ENCODE measurements around the gene TRAFD1.

The TRAFD1 gene

GRCh38 chr12:112190231-112191025, 65.1 kb downstream of the TRAFD1 start:
- H3K4me3 ChIP-seq (ENCODE audit: low read length in 2 of 2): no peak overlapping the region
- no peaks in the 10 kb centered on the region for H3K27me3 ChIP-seq (ENCODE audit: control insufficient read depth in 2 of 2, insufficient read depth in 2 of 2, low read length in 2 of 2)
- H3K9ac ChIP-seq (ENCODE audit: low read depth in 1 of 2, low read length in 2 of 2): no peak overlapping the region
- no peaks in the 10 kb centered on the region for H3K4me1 ChIP-seq (ENCODE audit: control insufficient read depth in 2 of 2, insufficient read depth in 2 of 2, low read length in 2 of 2)
- H3K36me3 ChIP-seq (ENCODE audit: control insufficient read depth in 2 of 2, insufficient read depth in 2 of 2, low read length in 2 of 2): peaks cover 54 to 61% of the 10 kb centered on the region in 2 donors
- no peaks in the 10 kb centered on the region for H3K9me3 ChIP-seq (ENCODE audit: control insufficient read depth in 2 of 2, low read length in 2 of 2)
- H3K27ac ChIP-seq (ENCODE audit: low read depth in 2 of 2, low read length in 2 of 2): no peak overlapping the region

- no peaks in the 10 kb centered on the region for H3K9me3 ChIP-seq (ENCODE audit: control insufficient read depth in 2 of 2, low read length in 2 of 2)
- no peaks in the 10 kb centered on the region for H3K27me3 ChIP-seq (ENCODE audit: control insufficient read depth in 2 of 2, insufficient read depth in 2 of 2, low read length in 2 of 2)
- H3K36me3 ChIP-seq (ENCODE audit: control insufficient read depth in 2 of 2, insufficient read depth in 2 of 2, low read length in 2 of 2): peaks cover 59 to 61% of the 10 kb centered on the region in 2 donors
- H3K4me1 ChIP-seq (ENCODE audit: control insufficient read depth in 2 of 2, insufficient read depth in 2 of 2, low read length in 2 of 2): no peaks in the 10 kb centered on the region
- H3K9ac ChIP-seq (ENCODE audit: low read depth in 1 of 2, low read length in 2 of 2): no peak overlapping the region
- no peak overlapping the region for H3K4me3 ChIP-seq (ENCODE audit: low read length in 2 of 2)
- no peak overlapping the region for H3K27ac ChIP-seq (ENCODE audit: low read depth in 2 of 2, low read length in 2 of 2)
These were observed 65.8 kb downstream of the TRAFD1 start for GRCh38 chr12:112191201-112191600.

GRCh38 chr12:112191840-112192321, 66.5 kb downstream of the TRAFD1 start:
- no peak overlapping the region for H3K9ac ChIP-seq (ENCODE audit: low read depth in 1 of 2, low read length in 2 of 2)
- H3K9me3 ChIP-seq (ENCODE audit: control insufficient read depth in 2 of 2, low read length in 2 of 2): no peaks in the 10 kb centered on the region
- no peak overlapping the region for H3K27ac ChIP-seq (ENCODE audit: low read depth in 2 of 2, low read length in 2 of 2)
- H3K4me3 ChIP-seq (ENCODE audit: low read length in 2 of 2): no peak overlapping the region
- peaks cover 59 to 61% of the 10 kb centered on the region in 2 donors for H3K36me3 ChIP-seq (ENCODE audit: control insufficient read depth in 2 of 2, insufficient read depth in 2 of 2, low read length in 2 of 2)
- H3K4me1 ChIP-seq (ENCODE audit: control insufficient read depth in 2 of 2, insufficient read depth in 2 of 2, low read length in 2 of 2): no peaks in the 10 kb centered on the region
- no peaks in the 10 kb centered on the region for H3K27me3 ChIP-seq (ENCODE audit: control insufficient read depth in 2 of 2, insufficient read depth in 2 of 2, low read length in 2 of 2)

- no peaks in the 10 kb centered on the region for H3K4me1 ChIP-seq (ENCODE audit: control insufficient read depth in 2 of 2, insufficient read depth in 2 of 2, low read length in 2 of 2)
- no peak overlapping the region for H3K27ac ChIP-seq (ENCODE audit: low read depth in 2 of 2, low read length in 2 of 2)
- H3K9me3 ChIP-seq (ENCODE audit: control insufficient read depth in 2 of 2, low read length in 2 of 2): no peaks in the 10 kb centered on the region
- H3K9ac ChIP-seq (ENCODE audit: low read depth in 1 of 2, low read length in 2 of 2): no peak overlapping the region
- H3K4me3 ChIP-seq (ENCODE audit: low read length in 2 of 2): no peak overlapping the region
- H3K36me3 ChIP-seq (ENCODE audit: control insufficient read depth in 2 of 2, insufficient read depth in 2 of 2, low read length in 2 of 2): peaks cover 63 to 64% of the 10 kb centered on the region in 2 donors
- H3K27me3 ChIP-seq (ENCODE audit: control insufficient read depth in 2 of 2, insufficient read depth in 2 of 2, low read length in 2 of 2): no peaks in the 10 kb centered on the region
These were observed 67.1 kb downstream of the TRAFD1 start for GRCh38 chr12:112192475-112192874.

- Histone ChIP-seq H3K36me3 (ENCODE audit: control insufficient read depth in 2 of 2, insufficient read depth in 2 of 2, low read length in 2 of 2) (peaks cover 66 to 69% of the 10 kb centered on the region in 2 donors), H3K9me3 (ENCODE audit: control insufficient read depth in 2 of 2, low read length in 2 of 2) (no peaks in the 10 kb centered on the region), H3K4me3 (ENCODE audit: low read length in 2 of 2) (no peak overlapping the region), H3K4me1 (ENCODE audit: control insufficient read depth in 2 of 2, insufficient read depth in 2 of 2, low read length in 2 of 2) (no peaks in the 10 kb centered on the region), H3K9ac (ENCODE audit: low read depth in 1 of 2, low read length in 2 of 2) (no peak overlapping the region), H3K27me3 (ENCODE audit: control insufficient read depth in 2 of 2, insufficient read depth in 2 of 2, low read length in 2 of 2) (no peaks in the 10 kb centered on the region), H3K27ac (ENCODE audit: low read depth in 2 of 2, low read length in 2 of 2) (no peak overlapping the region)
These were observed 69.4 kb downstream of the TRAFD1 start for GRCh38 chr12:112194601-112195247.

GRCh38 chr12:112196196-112196875, 71.0 kb downstream of the TRAFD1 start:
- Histone ChIP-seq H3K9ac (ENCODE audit: low read depth in 1 of 2, low read length in 2 of 2) (no peak overlapping the region), H3K27ac (ENCODE audit: low read depth in 2 of 2, low read length in 2 of 2) (no peak overlapping the region), H3K27me3 (ENCODE audit: control insufficient read depth in 2 of 2, insufficient read depth in 2 of 2, low read length in 2 of 2) (no peaks in the 10 kb centered on the region), H3K9me3 (ENCODE audit: control insufficient read depth in 2 of 2, low read length in 2 of 2) (no peaks in the 10 kb centered on the region), H3K4me3 (ENCODE audit: low read length in 2 of 2) (no peak overlapping the region), H3K4me1 (ENCODE audit: control insufficient read depth in 2 of 2, insufficient read depth in 2 of 2, low read length in 2 of 2) (no peaks in the 10 kb centered on the region), H3K36me3 (ENCODE audit: control insufficient read depth in 2 of 2, insufficient read depth in 2 of 2, low read length in 2 of 2) (peaks cover 68 to 73% of the 10 kb centered on the region in 2 donors)

GRCh38 chr12:112198120-112198733, 72.9 kb downstream of the TRAFD1 start:
- no peaks in the 10 kb centered on the region for H3K9me3 ChIP-seq (ENCODE audit: control insufficient read depth in 2 of 2, low read length in 2 of 2)
- H3K4me1 ChIP-seq (ENCODE audit: control insufficient read depth in 2 of 2, insufficient read depth in 2 of 2, low read length in 2 of 2): no peaks in the 10 kb centered on the region

GRCh38 chr12:112199136-112199535, 73.8 kb downstream of the TRAFD1 start:
- H3K4me1 ChIP-seq (ENCODE audit: control insufficient read depth in 2 of 2, insufficient read depth in 2 of 2, low read length in 2 of 2): no peaks in the 10 kb centered on the region
- H3K27me3 ChIP-seq (ENCODE audit: control insufficient read depth in 2 of 2, insufficient read depth in 2 of 2, low read length in 2 of 2): no peaks in the 10 kb centered on the region
- no peak overlapping the region for H3K27ac ChIP-seq (ENCODE audit: low read depth in 2 of 2, low read length in 2 of 2)
- H3K4me3 ChIP-seq (ENCODE audit: low read length in 2 of 2): no peak overlapping the region
- H3K36me3 ChIP-seq (ENCODE audit: control insufficient read depth in 2 of 2, insufficient read depth in 2 of 2, low read length in 2 of 2): peaks cover 56 to 60% of the 10 kb centered on the region in 2 donors
- H3K9ac ChIP-seq (ENCODE audit: low read depth in 1 of 2, low read length in 2 of 2): no peak overlapping the region
- H3K9me3 ChIP-seq (ENCODE audit: control insufficient read depth in 2 of 2, low read length in 2 of 2): no peaks in the 10 kb centered on the region

More at GRCh38 chr12:112198120-112198733, 72.9 kb downstream of the TRAFD1 start:
- peaks cover 57 to 64% of the 10 kb centered on the region in 2 donors for H3K36me3 ChIP-seq (ENCODE audit: control insufficient read depth in 2 of 2, insufficient read depth in 2 of 2, low read length in 2 of 2)
- no peak overlapping the region for H3K9ac ChIP-seq (ENCODE audit: low read depth in 1 of 2, low read length in 2 of 2)
- H3K4me3 ChIP-seq (ENCODE audit: low read length in 2 of 2): no peak overlapping the region
- H3K27me3 ChIP-seq (ENCODE audit: control insufficient read depth in 2 of 2, insufficient read depth in 2 of 2, low read length in 2 of 2): no peaks in the 10 kb centered on the region
- no peak overlapping the region for H3K27ac ChIP-seq (ENCODE audit: low read depth in 2 of 2, low read length in 2 of 2)
